Mesenchymal stem cell (in vitro differentiated cells and primary cell): ENCODE results near the gene SLC5A6.
A peak's percentile ranks its signal among the peaks of the same experiment; 100 is the strongest.

ENCODE experiments used
- DNase-seq: peaks from one replicate; pipeline ENCODE4 v3.0.0-alpha.2; 2013
- H2AFZ ChIP-seq: one replicate; pipeline ENCODE4 v1.6.1; 2013; ENCODE audit warnings: low read depth, mild to moderate bottlenecking, control low read depth, inconsistent platforms, low read length, moderate library complexity
- H2AK5ac ChIP-seq: 2 replicates; pipeline ENCODE4 v1.6.1; 2013; ENCODE audit warnings: low read length, moderate library complexity, mild to moderate bottlenecking, inconsistent platforms; ENCODE audit not compliant: severe bottlenecking
- H2BK120ac ChIP-seq: one replicate; pipeline ENCODE4 v1.6.1; 2013; ENCODE audit warnings: low read depth, mild to moderate bottlenecking, inconsistent platforms, low read length, moderate library complexity
- H2BK12ac ChIP-seq, 2 experiments: one replicate each; pipeline ENCODE4 v1.6.1; 2013; ENCODE audit warnings: inconsistent platforms in 2 of 2, low read length in 2 of 2, mild to moderate bottlenecking in 2 of 2, moderate library complexity in 2 of 2, control low read depth in 1 of 2
- H2BK15ac ChIP-seq: one replicate; pipeline ENCODE4 v1.6.1; 2013; ENCODE audit warnings: mild to moderate bottlenecking, low read depth, inconsistent platforms; ENCODE audit not compliant: poor library complexity, severe bottlenecking
- H2BK5ac ChIP-seq: 2 replicates; pipeline ENCODE4 v1.6.1; 2013; ENCODE audit warnings: low read depth, mild to moderate bottlenecking, low read length, control low read depth, inconsistent platforms; ENCODE audit not compliant: poor library complexity, severe bottlenecking
- H3K14ac ChIP-seq, 2 experiments: one replicate each; pipeline ENCODE4 v1.6.1; 2013; ENCODE audit warnings: inconsistent platforms in 2 of 2, low read length in 2 of 2, control low read depth in 1 of 2, mild to moderate bottlenecking in 1 of 2, moderate library complexity in 1 of 2
- H3K18ac ChIP-seq, 2 experiments: one replicate each; pipeline ENCODE4 v1.6.1; 2013; ENCODE audit warnings: inconsistent platforms in 2 of 2, low read length in 2 of 2, control low read depth in 1 of 2, low read depth in 1 of 2, mild to moderate bottlenecking in 1 of 2
- H3K23ac ChIP-seq, 2 experiments: one replicate each; pipeline ENCODE4 v1.6.1; 2013; ENCODE audit warnings: inconsistent platforms in 2 of 2, low read length in 2 of 2, mild to moderate bottlenecking in 2 of 2, moderate library complexity in 2 of 2, control low read depth in 1 of 2
- H3K27ac ChIP-seq: 2 replicates; pipeline ENCODE4 v1.5.1; 2013; ENCODE audit warnings: mild to moderate bottlenecking, moderate library complexity, low read length, control low read depth, inconsistent platforms; ENCODE audit not compliant: poor library complexity, severe bottlenecking
- H3K27me3 ChIP-seq, 2 experiments: 2 replicates each; pipeline versions ENCODE4 v1.6.1 to v1.7.0; 2013; ENCODE audit warnings: low read length in 2 of 2, mild to moderate bottlenecking in 2 of 2, moderate library complexity in 2 of 2, control low read depth in 1 of 2, inconsistent platforms in 1 of 2; ENCODE audit not compliant: control insufficient read depth in 1 of 2, insufficient read depth in 1 of 2
- H3K36me3 ChIP-seq, 2 experiments: 2 replicates each; pipeline versions ENCODE4 v1.6.1 to v1.7.0; 2013; ENCODE audit warnings: low read length in 2 of 2, control low read depth in 1 of 2, inconsistent platforms in 1 of 2, low read depth in 1 of 2, mild to moderate bottlenecking in 1 of 2; ENCODE audit not compliant: insufficient read depth in 2 of 2, control insufficient read depth in 1 of 2
- H3K4ac ChIP-seq, 2 experiments: one replicate each; pipeline ENCODE4 v1.6.1; 2013; ENCODE audit warnings: inconsistent platforms in 2 of 2, low read length in 2 of 2, mild to moderate bottlenecking in 2 of 2, moderate library complexity in 2 of 2, control low read depth in 1 of 2, low read depth in 1 of 2
- H3K4me1 ChIP-seq: 2 replicates; pipeline ENCODE4 v1.6.1; 2013; ENCODE audit warnings: low read depth, low read length, control low read depth; ENCODE audit not compliant: control insufficient read depth, insufficient read depth
- H3K4me2 ChIP-seq: 2 replicates; pipeline ENCODE4 v1.6.1; 2013; ENCODE audit warnings: low read length, mild to moderate bottlenecking, inconsistent platforms; ENCODE audit not compliant: poor library complexity, severe bottlenecking
- H3K4me3 ChIP-seq, 2 experiments: 2 replicates each; pipeline versions ENCODE4 v1.5.1 to v1.7.0; 2013; ENCODE audit warnings: low read length in 2 of 2, mild to moderate bottlenecking in 2 of 2, control low read depth in 1 of 2, low read depth in 1 of 2; ENCODE audit not compliant: insufficient read depth in 1 of 2
- H3K79me1 ChIP-seq: replicated peaks from 2 replicates; pipeline ENCODE4 v1.6.1; 2013; ENCODE audit warnings: mild to moderate bottlenecking, control low read depth, low read length, inconsistent platforms; ENCODE audit not compliant: poor library complexity, severe bottlenecking
- H3K9ac ChIP-seq: 2 replicates; pipeline ENCODE4 v1.7.0; 2013; ENCODE audit warnings: mild to moderate bottlenecking, low read length, moderate library complexity
- H3K9me3 ChIP-seq: 2 replicates; pipeline ENCODE4 v1.7.0; 2013; ENCODE audit warnings: mild to moderate bottlenecking, low read length; ENCODE audit not compliant: control insufficient read depth
- H4K8ac ChIP-seq: one replicate; pipeline ENCODE4 v1.6.1; 2013; ENCODE audit warnings: inconsistent platforms, mild to moderate bottlenecking, low read length, moderate library complexity
- H4K91ac ChIP-seq: one replicate; pipeline ENCODE4 v1.6.1; 2013; ENCODE audit warnings: mild to moderate bottlenecking, low read length, inconsistent platforms
- WGBS: methylation state at CpG from one replicate; pipeline ENCODE4 v1.1.7; 2013; ENCODE audit warnings: mixed read lengths; 5-methylcytosine and 5-hydroxymethylcytosine counted together

The SLC5A6 gene

DNA sequence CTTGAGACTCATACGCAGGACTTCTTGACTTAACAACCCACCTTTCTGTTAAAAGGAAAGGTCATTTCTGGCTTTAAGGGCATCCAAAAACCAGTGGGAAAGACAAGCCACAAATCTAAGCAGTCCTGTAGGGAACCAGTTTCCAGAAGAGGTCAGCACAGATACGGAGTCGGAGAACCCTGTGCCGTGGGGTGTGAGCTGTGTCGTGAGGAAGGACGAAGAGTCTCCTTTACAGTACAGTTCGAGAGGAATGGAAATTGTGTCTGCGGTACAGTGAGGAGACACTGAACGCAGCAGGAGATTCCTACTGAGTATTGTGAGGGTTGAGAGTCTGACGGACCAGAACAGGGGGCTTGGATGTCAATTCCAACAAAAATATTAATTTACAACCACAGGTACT, 33.0 kb upstream of the SLC5A6 start:
- Histone ChIP-seq H3K27ac (no peak overlapping the region), H3K27me3 (peaks cover 10 to 19% of the 10 kb centered on the region in 2 experiments), H4K91ac (no peak overlapping the region), H4K8ac (no peak overlapping the region), H3K23ac (no peak overlapping the region), H2BK15ac (no peak overlapping the region), H3K14ac (no peak overlapping the region), H3K4me1 (peaks cover 2% of the 10 kb centered on the region), H3K4me3 (no peak overlapping the region), H2BK12ac (no peak overlapping the region), H3K18ac (no peak overlapping the region), H3K4ac (no peak overlapping the region), H3K79me1 (no peaks in the 10 kb centered on the region), H2AK5ac (no peak overlapping the region), H2AFZ (no peak overlapping the region), H3K9me3 (no peaks in the 10 kb centered on the region), H3K9ac (no peak overlapping the region), H3K4me2 (no peak overlapping the region), H2BK5ac (no peak overlapping the region), H2BK120ac (no peak overlapping the region), H3K36me3 (peaks cover 52 to 54% of the 10 kb centered on the region in 2 experiments)
- 85% methylated on average over 8 of the region's 10 CpGs for WGBS
- no peak for DNase-seq

DNA sequence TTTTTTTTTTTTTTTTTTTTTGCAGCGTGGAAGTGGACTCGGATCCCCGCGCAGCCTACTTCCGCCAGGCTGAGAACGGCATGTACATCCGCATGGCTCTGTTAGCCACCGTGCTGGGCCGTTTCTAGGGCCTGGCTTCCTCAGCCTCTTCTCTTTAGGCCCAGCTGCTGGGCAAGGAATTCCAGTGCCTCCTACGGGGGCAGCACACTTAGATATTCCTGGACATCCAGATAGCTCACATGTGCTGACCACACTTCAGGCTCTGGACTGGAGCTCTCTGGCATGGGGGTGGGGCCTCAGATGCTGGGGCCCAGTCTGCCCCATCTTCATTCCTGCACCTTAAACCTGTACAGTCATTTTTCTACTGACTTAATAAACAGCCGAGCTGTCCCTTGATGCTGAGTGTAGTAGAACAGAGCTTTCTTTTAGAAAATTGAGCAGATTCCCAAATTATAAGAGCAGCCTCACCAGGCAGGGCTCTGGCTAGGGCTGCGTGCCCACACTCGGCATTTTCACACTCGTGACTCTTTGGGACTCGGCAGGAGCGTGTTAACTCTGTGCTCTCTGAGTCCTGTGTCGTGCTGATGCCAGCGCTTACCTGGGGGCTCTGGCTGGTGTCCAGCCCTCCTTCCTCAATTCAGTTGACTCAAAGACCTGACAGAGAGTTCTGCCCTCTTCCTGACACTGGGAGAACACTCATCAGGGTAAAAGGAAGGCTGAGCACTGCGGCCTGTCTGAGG, 31.5 kb upstream of the SLC5A6 start:
- no peak overlapping the region for H3K14ac ChIP-seq
- no peaks in the 10 kb centered on the region for H3K4me1 ChIP-seq
- peaks cover 4% of the 10 kb centered on the region for H3K79me1 ChIP-seq
- no peak overlapping the region for H4K91ac ChIP-seq
- no peaks in the 10 kb centered on the region for H3K9me3 ChIP-seq
- H2AFZ ChIP-seq = no peak overlapping the region
- H3K27me3 ChIP-seq = peaks cover 3 to 10% of the 10 kb centered on the region in 2 experiments
- H2BK15ac ChIP-seq = no peak overlapping the region
- peak overlapping the region; percentile 24 for H2BK5ac ChIP-seq
- no peak overlapping the region for H3K27ac ChIP-seq
- no peak for DNase-seq
- H2AK5ac ChIP-seq = no peak overlapping the region
- H3K36me3 ChIP-seq = peaks cover 67% of the 10 kb centered on the region in 2 experiments
- no peak overlapping the region for H3K4me2 ChIP-seq
- no peak overlapping the region for H2BK120ac ChIP-seq
- no peak overlapping the region for H2BK12ac ChIP-seq
- H4K8ac ChIP-seq = no peak overlapping the region
- H3K4ac ChIP-seq = no peak overlapping the region
- H3K9ac ChIP-seq = no peak overlapping the region
- no peak overlapping the region for H3K18ac ChIP-seq
- WGBS = 97% methylated on average over 19 of the region's 19 CpGs
- H3K23ac ChIP-seq = no peak overlapping the region
- H3K4me3 ChIP-seq = no peak overlapping the region

DNA sequence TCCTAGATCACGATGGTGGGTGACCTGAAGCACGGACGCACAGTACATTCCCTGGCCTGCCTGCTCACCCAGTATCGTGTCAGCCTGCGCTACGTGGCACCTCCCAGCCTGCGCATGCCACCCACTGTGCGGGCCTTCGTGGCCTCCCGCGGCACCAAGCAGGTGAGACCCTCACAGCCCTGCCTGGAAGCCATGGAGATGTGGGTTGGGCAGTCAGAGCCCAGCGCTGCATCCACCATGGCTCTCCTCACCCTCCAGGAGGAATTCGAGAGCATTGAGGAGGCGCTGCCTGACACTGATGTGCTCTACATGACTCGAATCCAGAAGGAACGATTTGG, 30.5 kb upstream of the SLC5A6 start:
- Histone ChIP-seq H3K36me3 (peaks cover 77% of the 10 kb centered on the region in 2 experiments), H2AFZ (no peak overlapping the region), H2BK12ac (no peak overlapping the region), H2BK120ac (no peak overlapping the region), H3K14ac (no peak overlapping the region), H3K27ac (no peak overlapping the region), H3K4me1 (no peaks in the 10 kb centered on the region), H2BK5ac (no peak overlapping the region), H3K9me3 (no peaks in the 10 kb centered on the region), H3K18ac (no peak overlapping the region), H3K4me2 (no peak overlapping the region), H3K4me3 (peak overlapping the region in 1 of 2 experiments; percentile 15), H3K4ac (no peak overlapping the region), H3K23ac (no peak overlapping the region), H4K8ac (no peak overlapping the region), H3K9ac (no peak overlapping the region), H3K79me1 (peaks cover 8% of the 10 kb centered on the region), H3K27me3 (peaks cover 0 to 2% of the 10 kb centered on the region in 2 experiments), H2BK15ac (no peak overlapping the region), H2AK5ac (no peak overlapping the region), H4K91ac (no peak overlapping the region)
- 97% methylated on average over 16 of the region's 16 CpGs for WGBS
- no peak for DNase-seq

DNA sequence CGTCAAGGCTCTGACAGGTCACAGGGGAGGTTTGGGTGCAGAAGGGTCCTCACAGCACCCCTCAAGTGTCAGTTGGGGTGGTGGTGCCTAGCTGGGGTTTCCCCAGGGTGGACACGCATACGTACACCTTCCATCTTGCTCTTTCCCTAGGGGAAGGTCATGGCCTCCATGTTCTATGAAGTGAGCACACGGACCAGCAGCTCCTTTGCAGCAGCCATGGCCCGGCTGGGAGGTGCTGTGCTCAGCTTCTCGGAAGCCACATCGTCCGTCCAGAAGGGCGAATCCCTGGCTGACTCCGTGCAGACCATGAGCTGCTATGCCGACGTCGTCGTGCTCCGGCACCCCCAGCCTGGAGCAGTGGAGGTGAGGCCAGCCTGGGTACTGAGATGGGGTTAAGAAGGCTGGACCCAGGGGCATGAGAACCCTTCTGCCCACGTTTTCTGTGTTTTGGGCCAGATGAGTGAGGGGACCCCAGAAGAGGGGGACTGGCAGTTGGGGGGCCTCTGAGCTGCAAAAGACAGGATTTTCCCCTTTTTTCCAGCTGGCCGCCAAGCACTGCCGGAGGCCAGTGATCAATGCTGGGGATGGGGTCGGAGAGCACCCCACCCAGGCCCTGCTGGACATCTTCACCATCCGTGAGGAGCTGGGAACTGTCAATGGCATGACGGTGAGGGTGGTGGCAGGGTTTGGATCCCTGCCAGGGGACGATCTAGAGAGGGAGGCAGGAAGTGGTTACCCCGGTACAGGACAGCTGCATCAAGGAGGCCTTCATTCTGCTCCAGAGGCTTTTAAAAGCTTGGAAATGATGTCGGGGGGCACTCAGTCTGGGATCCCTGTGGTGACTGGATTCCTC, 29.9 kb upstream of the SLC5A6 start:
- Histone ChIP-seq H3K9me3 (no peaks in the 10 kb centered on the region), H3K36me3 (peaks cover 83% of the 10 kb centered on the region in 2 experiments), H3K27me3 (no peaks in the 10 kb centered on the region), H2BK15ac (no peak overlapping the region), H3K23ac (no peak overlapping the region), H3K4me1 (no peaks in the 10 kb centered on the region), H3K14ac (no peak overlapping the region), H3K4me3 (no peak overlapping the region), H3K18ac (no peak overlapping the region), H3K79me1 (peaks cover 12% of the 10 kb centered on the region), H3K9ac (no peak overlapping the region), H4K8ac (no peak overlapping the region), H4K91ac (no peak overlapping the region), H2AFZ (no peak overlapping the region), H2BK120ac (no peak overlapping the region), H3K27ac (no peak overlapping the region), H3K4me2 (no peak overlapping the region), H3K4ac (no peak overlapping the region), H2AK5ac (no peak overlapping the region), H2BK5ac (no peak overlapping the region), H2BK12ac (no peak overlapping the region)
- WGBS = 91% methylated on average over 24 of the region's 24 CpGs
- no peak for DNase-seq
